Colon (tissue), 2 donors: Measurements from ENCODE around the gene CNPY3.

Experiments
- FAIRE-seq: peaks from 2 replicates; lab custom pipeline; 2012; peaks lifted over from hg19 to GRCh38; lab: Jason Lieb, UNC
- donor health status: control.
- donor health status: control.

The CNPY3 gene

DNA sequence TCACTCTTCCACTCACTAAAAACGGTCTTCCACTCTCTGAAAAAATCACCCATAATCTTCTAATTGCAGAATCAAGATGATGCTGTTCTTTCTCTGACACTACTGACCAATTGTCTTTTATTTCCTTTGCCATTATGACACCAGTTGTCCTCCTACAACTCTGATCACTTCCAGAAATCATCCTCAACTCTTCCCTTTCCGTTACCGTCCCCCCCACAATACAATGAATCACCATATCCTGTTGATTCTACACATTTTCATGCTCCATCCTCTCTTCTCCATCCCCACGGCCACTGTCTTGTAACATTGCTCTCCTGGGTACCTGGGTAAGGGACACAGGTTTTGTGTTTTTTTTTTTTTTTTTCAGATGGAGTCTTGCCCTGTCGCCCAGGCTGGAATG lies 52.6 kb downstream of the CNPY3 start:
- FAIRE-seq, result no peak

DNA sequence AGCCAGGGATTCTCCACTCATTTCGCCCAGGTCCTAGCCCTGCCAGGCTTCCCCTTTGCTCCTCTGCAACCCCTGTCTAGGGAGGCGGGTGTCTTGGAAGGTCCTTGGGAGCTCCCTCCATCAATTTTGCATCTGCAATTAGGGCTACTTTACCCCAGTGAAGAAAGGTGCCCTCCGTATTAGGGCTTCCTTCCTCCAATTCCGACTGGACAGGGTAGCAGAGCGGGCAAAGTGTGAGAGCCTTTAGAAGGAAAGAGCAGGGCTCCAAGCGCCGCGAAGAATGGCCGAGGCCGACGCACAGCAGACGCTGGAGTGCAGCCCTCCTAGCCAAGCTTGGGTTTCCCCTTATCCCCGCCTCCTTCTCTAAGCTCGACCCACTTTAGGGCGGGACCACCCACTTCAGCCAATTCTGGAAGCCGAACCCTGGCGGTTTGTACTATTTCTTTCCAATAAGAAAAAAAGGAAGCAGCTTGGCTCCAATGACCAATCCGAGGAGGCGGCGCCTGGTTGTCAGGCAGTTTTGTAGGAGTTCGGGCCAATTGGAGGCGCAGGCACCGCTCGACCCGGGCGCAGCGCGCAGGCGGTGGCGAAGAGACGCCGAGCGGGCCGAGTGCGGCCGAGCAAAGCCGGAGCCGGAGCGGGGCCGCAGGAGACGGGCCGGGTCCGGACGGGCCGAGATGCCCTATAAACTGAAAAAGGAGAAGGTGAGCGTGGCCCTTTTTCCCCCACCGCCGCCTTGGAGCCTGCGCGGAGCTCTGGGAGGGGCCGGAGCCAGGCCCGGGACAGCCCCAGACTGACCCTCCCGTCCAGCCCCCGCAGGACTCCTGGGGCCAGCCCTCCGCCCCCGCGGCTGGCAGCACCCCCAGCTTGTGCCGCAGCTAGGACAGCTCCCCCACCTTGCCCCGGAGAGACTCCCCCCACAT lies 55.0 kb downstream of the CNPY3 start, which contains the start of gene PPP2R5D:
TSS of gene PPP2R5D (plus strand) at position 570 of the 923 bp plus-strand sequence. CDS start at position 678, 108 bp downstream.
- no peak for FAIRE-seq

DNA sequence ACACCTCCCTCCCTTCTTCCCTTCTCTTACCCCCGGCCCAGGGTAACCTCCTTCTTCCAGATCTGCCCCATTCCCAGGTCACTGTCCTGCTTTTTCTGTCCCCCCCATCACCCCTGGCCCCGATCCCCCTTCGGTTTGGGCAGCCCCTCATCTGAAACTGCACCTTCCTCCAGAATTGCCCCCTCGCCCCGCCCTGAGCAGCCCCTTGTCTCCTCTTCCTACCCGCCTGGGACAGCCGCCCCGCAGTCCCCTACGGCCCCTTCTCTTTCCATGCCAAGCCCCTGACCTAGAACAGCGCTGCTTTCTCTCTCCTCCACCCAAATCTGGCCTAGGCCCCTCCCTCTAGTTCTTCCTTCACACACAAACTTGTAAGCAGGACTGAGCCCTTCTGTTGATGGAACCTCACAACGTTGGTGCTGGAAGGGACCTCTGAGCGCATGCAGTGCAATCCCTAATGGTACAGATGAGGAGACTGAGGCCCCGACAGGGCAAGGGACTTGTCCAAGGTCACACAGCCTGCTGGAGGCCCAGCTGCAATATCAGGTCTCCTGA lies 55.7 kb downstream of the CNPY3 start:
- no peak for FAIRE-seq

DNA sequence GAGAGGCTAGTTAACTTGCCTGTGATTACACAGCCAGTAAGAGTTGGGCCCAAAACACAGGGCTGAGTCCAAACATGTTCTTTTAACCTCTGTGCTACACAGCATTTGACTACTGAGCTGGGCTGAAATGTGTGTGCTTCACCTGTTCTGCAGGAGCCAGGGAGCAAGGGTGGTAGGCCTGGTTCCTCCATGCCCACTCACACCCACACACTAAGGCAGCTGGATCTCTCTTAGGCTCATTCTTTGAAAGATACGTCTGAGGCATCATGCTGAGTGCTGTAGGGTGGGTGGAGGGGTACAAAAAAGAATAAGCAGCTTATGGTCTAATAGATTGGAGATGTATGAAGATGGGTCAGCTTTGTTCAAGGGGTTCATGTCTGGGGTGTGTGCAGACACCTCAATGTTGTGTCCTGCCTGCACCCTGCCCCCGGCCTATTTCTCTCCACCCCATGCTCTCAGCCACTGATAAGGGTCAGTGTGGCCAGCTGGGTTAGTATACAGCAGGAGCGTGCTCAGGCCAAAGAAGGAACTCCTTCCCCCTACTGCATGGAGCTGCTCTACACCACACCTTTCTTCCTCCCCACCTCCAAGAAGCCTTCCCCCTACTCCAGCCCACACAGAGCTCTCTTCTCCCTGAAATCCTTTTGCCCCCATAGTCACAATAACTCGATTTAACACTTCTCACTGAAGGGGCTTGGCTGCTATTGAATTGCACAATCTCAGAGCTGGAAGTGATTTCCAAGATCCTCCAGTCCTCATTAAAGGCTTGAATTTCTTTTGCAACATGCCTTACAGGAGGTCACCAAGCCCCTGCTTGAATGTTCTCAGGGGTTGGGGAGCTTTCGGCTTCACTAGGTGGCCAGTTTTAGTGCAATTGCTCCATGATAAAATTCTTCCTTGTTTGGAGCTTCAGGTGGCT lies 58.5 kb downstream of the CNPY3 start:
- no peak for FAIRE-seq

DNA sequence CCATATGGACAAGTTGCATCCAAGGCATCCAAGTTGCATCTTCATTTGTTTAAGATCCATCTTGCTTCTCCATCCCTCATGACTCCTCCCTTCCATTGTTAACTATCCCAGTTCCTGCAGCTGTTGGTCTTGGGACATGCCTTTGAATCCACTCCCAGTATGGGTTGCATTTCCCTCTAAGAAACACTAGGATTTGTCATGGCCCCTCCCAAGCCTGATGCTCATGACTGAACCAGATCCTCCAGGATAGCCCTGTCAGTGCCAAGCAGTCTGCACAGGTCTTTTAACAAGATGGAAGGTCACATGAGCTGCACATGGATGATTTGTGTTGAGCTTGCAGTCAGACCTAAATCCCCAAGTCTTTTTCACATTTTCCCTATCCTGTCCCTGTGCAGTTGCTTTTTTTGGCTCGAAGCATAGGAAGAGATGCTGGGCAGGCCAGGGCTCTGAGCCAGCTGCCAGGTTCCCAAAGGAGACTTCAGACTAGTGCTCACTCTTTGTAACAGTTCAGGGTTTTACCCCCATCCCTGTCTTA lies 59.3 kb downstream of the CNPY3 start:
- FAIRE-seq, result no peak
